ENCODE data around the gene JAML.

GRCh38 chr11:118148240-118148639 lies 76.6 kb downstream of the JAML start:
- no peak for TF ChIP-seq CTCF (IDR thresholded peaks at IDR 0.05; ENCODE audit: poor library complexity, severe bottlenecking)
- no peak for TF ChIP-seq RAD21 (conservative IDR thresholded peaks at IDR 0.05)
- no peak for TF ChIP-seq SMC3 (conservative IDR thresholded peaks at IDR 0.05; ENCODE audit: poor library complexity)
- no peak for TF ChIP-seq POLR2AphosphoS5 (IDR thresholded peaks at IDR 0.05)
- TF ChIP-seq, protein P1, sequence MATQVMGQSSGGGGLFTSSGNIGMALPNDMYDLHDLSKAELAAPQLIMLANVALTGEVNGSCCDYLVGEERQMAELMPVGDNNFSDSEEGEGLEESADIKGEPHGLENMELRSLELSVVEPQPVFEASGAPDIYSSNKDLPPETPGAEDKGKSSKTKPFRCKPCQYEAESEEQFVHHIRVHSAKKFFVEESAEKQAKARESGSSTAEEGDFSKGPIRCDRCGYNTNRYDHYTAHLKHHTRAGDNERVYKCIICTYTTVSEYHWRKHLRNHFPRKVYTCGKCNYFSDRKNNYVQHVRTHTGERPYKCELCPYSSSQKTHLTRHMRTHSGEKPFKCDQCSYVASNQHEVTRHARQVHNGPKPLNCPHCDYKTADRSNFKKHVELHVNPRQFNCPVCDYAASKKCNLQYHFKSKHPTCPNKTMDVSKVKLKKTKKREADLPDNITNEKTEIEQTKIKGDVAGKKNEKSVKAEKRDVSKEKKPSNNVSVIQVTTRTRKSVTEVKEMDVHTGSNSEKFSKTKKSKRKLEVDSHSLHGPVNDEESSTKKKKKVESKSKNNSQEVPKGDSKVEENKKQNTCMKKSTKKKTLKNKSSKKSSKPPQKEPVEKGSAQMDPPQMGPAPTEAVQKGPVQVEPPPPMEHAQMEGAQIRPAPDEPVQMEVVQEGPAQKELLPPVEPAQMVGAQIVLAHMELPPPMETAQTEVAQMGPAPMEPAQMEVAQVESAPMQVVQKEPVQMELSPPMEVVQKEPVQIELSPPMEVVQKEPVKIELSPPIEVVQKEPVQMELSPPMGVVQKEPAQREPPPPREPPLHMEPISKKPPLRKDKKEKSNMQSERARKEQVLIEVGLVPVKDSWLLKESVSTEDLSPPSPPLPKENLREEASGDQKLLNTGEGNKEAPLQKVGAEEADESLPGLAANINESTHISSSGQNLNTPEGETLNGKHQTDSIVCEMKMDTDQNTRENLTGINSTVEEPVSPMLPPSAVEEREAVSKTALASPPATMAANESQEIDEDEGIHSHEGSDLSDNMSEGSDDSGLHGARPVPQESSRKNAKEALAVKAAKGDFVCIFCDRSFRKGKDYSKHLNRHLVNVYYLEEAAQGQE (IDR thresholded peaks at IDR 0.05; ENCODE audit: borderline replicate concordance), result no peak

Data from neural cell (in vitro differentiated cells).